ENCODE measurements around the gene USP10. TPM values are rescaled to one million over a fixed set of nuclear protein-coding genes. Genes with fewer than 3 reads are reported as not detected.
A peak's percentile ranks its signal among the peaks of the same experiment; 100 is the strongest.

The USP10 gene
- total and polyA plus RNA-seq, 4 donors = 18.5 to 77.5 (median 63.0) TPM

GRCh38 chr16:84765616-84766580 lies 66.1 kb downstream of the USP10 start:
- Histone ChIP-seq H3K4me3 (no peak overlapping the region), H3K9ac (ENCODE audit: insufficient read depth in 1 of 2, low read length in 2 of 2) (no peak overlapping the region), H3K36me3 (ENCODE audit: control insufficient read depth in 4 of 4, insufficient read depth in 4 of 4, low read length in 4 of 4) (peaks cover 17 to 72% (median 39%) of the 10 kb centered on the region in 4 donors), H3K27me3 (ENCODE audit: control insufficient read depth in 3 of 3, insufficient read depth in 3 of 3, low read length in 2 of 3) (no peaks in the 10 kb centered on the region), H3K27ac (ENCODE audit: low read depth in 1 of 2, low read length in 1 of 2) (no peak overlapping the region), H3K4me1 (ENCODE audit: control insufficient read depth in 5 of 5, insufficient read depth in 5 of 5, low read length in 5 of 5) (no peaks in the 10 kb centered on the region), H3K9me3 (ENCODE audit: control insufficient read depth in 4 of 4, insufficient read depth in 3 of 4, low read length in 3 of 4) (no peaks in the 10 kb centered on the region)
- whole genome bisulfite sequencing, 2 donors = 90 to 93% methylated on average over 17 of the region's 17 CpGs
- ATAC-seq (ENCODE audit: insufficient read depth, low FRiP score) (no peak), DNase-seq (peak in 2 of 3 donors; percentile 34 to 59)
- TF ChIP-seq CTCF (IDR thresholded peaks at IDR 0.05; ENCODE audit: control extremely low read depth, extremely low read depth) = no peak

GRCh38 chr16:84766978-84767773 lies 67.4 kb downstream of the USP10 start:
- TF ChIP-seq CTCF (IDR thresholded peaks at IDR 0.05; ENCODE audit: control extremely low read depth, extremely low read depth) = no peak
- no peaks in the 10 kb centered on the region for H3K9me3 ChIP-seq (ENCODE audit: control insufficient read depth in 4 of 4, insufficient read depth in 3 of 4, low read length in 3 of 4)
- H3K9ac ChIP-seq (ENCODE audit: insufficient read depth in 1 of 2, low read length in 2 of 2) = no peak overlapping the region
- H3K27ac ChIP-seq (ENCODE audit: low read depth in 1 of 2, low read length in 1 of 2) = no peak overlapping the region
- DNase-seq = no peak
- no peaks in the 10 kb centered on the region for H3K27me3 ChIP-seq (ENCODE audit: control insufficient read depth in 3 of 3, insufficient read depth in 3 of 3, low read length in 2 of 3)
- peaks cover 12 to 62% (median 35%) of the 10 kb centered on the region in 4 donors for H3K36me3 ChIP-seq (ENCODE audit: control insufficient read depth in 4 of 4, insufficient read depth in 4 of 4, low read length in 4 of 4)
- ATAC-seq (ENCODE audit: insufficient read depth, low FRiP score) = no peak
- H3K4me1 ChIP-seq (ENCODE audit: control insufficient read depth in 5 of 5, insufficient read depth in 5 of 5, low read length in 5 of 5) = no peaks in the 10 kb centered on the region
- no peak overlapping the region for H3K4me3 ChIP-seq
- WGBS, 2 donors = 68 to 84% methylated on average over 11 of the region's 11 CpGs

- no peaks in the 10 kb centered on the region for H3K9me3 ChIP-seq (ENCODE audit: control insufficient read depth in 4 of 4, insufficient read depth in 3 of 4, low read length in 3 of 4)
- H3K36me3 ChIP-seq (ENCODE audit: control insufficient read depth in 4 of 4, insufficient read depth in 4 of 4, low read length in 4 of 4) = peaks cover 16 to 62% (median 35%) of the 10 kb centered on the region in 4 donors
- no peak overlapping the region for H3K4me3 ChIP-seq
- 81 to 82% methylated on average over 4 of the region's 4 CpGs for WGBS, 2 donors
- no peak overlapping the region for H3K27ac ChIP-seq (ENCODE audit: low read depth in 1 of 2, low read length in 1 of 2)
- no peak for TF ChIP-seq CTCF (IDR thresholded peaks at IDR 0.05; ENCODE audit: control extremely low read depth, extremely low read depth)
- DNase-seq (no peak), ATAC-seq (ENCODE audit: insufficient read depth, low FRiP score) (no peak)
- no peaks in the 10 kb centered on the region for H3K4me1 ChIP-seq (ENCODE audit: control insufficient read depth in 5 of 5, insufficient read depth in 5 of 5, low read length in 5 of 5)
- H3K27me3 ChIP-seq (ENCODE audit: control insufficient read depth in 3 of 3, insufficient read depth in 3 of 3, low read length in 2 of 3) = no peaks in the 10 kb centered on the region
- H3K9ac ChIP-seq (ENCODE audit: insufficient read depth in 1 of 2, low read length in 2 of 2) = no peak overlapping the region
Observed at GRCh38 chr16:84768061-84768807, 68.4 kb downstream of the USP10 start.
